Effector memory CD8-positive, alpha-beta T cell (primary cell): ENCODE measurements around the gene WDR90.
"Not testable (repeated sequence)": the region's sequence is repeated elsewhere in the genome, so short reads cannot be mapped to it uniquely, and the experiment has no call there.

ENCODE experiments used
- ATAC-seq: fragments of 150-1000 bp; cut with Tn5 transposase; replicated peaks from 2 replicates; pipeline ENCODE4 v1.10.0; 2021; ENCODE audit warnings: mild to moderate bottlenecking, moderate library complexity
- DNase-seq, 3 experiments: peaks; one replicate each; pipeline ENCODE4 v3.0.0; 2021
- H3K27ac Mint-ChIP-seq, 2 donors: one replicate each; pipeline ENCODE4 v1.8.0; 2022; ENCODE audit warnings: mild to moderate bottlenecking in 2 of 2, mixed read lengths in 2 of 2, moderate library complexity in 2 of 2
- H3K27me3 Mint-ChIP-seq, 2 donors: one replicate each; pipeline ENCODE4 v1.8.0; 2022; ENCODE audit warnings: mixed read lengths in 2 of 2
- H3K36me3 Mint-ChIP-seq: one replicate; pipeline ENCODE4 v1.8.0; 2022; ENCODE audit warnings: mild to moderate bottlenecking, moderate library complexity, mixed read lengths; ENCODE audit not compliant: insufficient read depth
- H3K4me1 Mint-ChIP-seq, 2 donors: one replicate each; pipeline ENCODE4 v1.8.0; 2022; ENCODE audit warnings: low read depth in 2 of 2, mixed read lengths in 2 of 2
- H3K4me3 Mint-ChIP-seq, 2 donors: one replicate each; pipeline ENCODE4 v1.8.0; 2022; ENCODE audit warnings: mild to moderate bottlenecking in 2 of 2, mixed read lengths in 2 of 2, moderate library complexity in 2 of 2
- H3K9me3 Mint-ChIP-seq, 2 donors: one replicate each; pipeline ENCODE4 v1.8.0; 2022; ENCODE audit warnings: mixed read lengths in 2 of 2

WDR90 gene

DNA sequence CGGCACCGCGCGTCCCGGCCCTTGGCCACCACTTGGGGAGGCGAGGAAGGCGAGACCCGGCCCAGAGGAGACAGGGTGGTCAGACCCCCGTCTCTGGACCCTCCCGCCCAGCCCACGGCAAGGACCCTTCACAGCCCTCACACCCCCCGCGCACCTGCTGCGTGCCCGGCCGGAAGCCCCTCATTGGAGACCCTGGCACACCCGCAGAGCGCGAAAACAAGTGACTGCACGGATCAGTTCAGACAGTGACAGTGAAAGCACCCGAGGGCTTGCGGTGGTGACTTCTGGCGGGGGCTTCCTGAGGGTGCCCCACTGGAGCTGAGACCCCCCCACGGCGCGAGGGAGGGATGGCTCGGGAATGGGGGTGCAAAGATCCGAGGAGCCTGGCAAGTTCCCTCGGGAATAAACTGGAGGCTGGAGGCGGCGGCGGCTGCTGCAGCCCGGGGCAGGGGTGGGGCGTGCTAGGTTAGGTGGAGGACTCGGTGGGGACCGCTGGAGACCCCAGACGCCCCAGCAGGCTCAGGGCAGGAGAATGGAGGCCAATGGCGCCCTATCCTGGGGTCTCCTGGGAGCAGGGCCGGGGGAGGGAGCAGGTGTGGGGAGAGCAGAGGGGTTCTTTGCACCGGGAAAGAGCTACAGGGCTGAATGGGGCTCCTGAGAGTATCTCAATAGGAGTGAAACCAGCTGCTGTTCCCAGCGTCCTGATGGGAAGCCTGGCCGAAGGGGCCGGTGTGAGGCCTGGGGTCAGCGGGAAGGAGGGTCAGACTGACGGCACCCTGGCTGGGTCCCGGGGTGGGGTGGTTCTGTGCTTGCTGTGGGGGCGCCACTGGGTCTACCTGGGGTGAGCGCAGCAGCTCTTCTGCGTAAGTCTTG lies 57.3 kb downstream of the WDR90 start:
- peak overlapping the region in 1 of 2 donors; percentile 27 for H3K4me3 Mint-ChIP-seq
- no peaks in the 10 kb centered on the region for H3K9me3 Mint-ChIP-seq
- peaks cover 9% of the 10 kb centered on the region for H3K36me3 Mint-ChIP-seq
- DNase-seq: no peak
- ATAC-seq: no peak
- H3K4me1 Mint-ChIP-seq: peaks cover 0 to 5% of the 10 kb centered on the region in 2 donors
- peaks cover 42 to 81% of the 10 kb centered on the region in 2 donors for H3K27me3 Mint-ChIP-seq
- no peak overlapping the region for H3K27ac Mint-ChIP-seq

DNA sequence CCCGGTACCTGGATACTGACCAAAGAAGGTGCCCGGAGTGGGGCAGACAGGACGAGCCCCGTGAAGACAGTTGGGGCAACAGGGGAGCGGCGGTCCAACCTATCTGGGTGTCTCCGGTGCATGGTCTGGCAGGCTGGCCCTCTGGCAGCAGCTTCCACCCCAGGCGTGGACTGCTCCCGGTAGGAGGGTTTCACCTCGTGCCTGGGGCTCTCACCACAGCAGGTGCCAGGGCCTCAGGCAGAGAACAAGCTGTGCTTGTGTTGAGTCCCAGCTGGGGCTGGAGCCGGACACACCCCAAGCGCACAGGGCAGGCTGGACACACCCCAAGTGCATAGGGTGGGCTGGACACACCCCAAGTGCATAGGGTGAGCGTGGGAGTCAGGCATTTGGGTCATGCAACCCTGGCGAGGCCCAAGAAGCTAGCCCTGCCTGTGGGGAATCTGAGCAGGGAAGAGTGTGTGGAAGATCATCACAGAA lies 57.9 kb downstream of the WDR90 start:
- Mint-ChIP-seq H3K27me3 (peaks cover 38 to 75% of the 10 kb centered on the region in 2 donors), H3K36me3 (peaks cover 9% of the 10 kb centered on the region), H3K27ac (no peak overlapping the region), H3K4me1 (peaks cover 0 to 5% of the 10 kb centered on the region in 2 donors), H3K9me3 (no peaks in the 10 kb centered on the region), H3K4me3 (peak overlapping the region in 1 of 2 donors; percentile 27)
- no peak for DNase-seq
- no peak for ATAC-seq

DNA sequence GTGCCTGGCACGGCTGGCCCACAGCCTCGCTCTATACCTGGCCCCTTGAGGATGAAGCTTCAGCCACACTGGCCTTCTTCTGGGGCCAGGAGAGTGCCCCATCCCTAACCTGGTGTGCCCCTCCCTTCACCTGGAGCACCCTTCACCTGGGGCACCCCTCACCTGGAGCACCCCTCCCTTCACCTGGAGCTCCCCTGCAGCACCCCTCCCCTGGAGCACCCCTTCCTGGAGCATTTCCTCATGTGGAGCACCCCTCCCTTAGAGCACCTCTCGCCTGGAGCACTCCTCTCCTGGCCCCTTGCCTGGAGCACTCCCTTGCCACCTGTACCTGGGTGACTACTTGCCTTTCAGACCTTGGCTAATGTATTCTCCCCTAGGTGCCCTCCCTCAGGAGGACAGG lies 58.9 kb downstream of the WDR90 start:
- H3K27ac Mint-ChIP-seq: no peak overlapping the region
- H3K4me1 Mint-ChIP-seq: peaks cover 0 to 9% of the 10 kb centered on the region in 2 donors
- DNase-seq (no peak), ATAC-seq (no peak)
- H3K4me3 Mint-ChIP-seq: no peak overlapping the region
- peaks cover 6% of the 10 kb centered on the region for H3K36me3 Mint-ChIP-seq
- peaks cover 29 to 65% of the 10 kb centered on the region in 2 donors for H3K27me3 Mint-ChIP-seq
- H3K9me3 Mint-ChIP-seq: no peaks in the 10 kb centered on the region

DNA sequence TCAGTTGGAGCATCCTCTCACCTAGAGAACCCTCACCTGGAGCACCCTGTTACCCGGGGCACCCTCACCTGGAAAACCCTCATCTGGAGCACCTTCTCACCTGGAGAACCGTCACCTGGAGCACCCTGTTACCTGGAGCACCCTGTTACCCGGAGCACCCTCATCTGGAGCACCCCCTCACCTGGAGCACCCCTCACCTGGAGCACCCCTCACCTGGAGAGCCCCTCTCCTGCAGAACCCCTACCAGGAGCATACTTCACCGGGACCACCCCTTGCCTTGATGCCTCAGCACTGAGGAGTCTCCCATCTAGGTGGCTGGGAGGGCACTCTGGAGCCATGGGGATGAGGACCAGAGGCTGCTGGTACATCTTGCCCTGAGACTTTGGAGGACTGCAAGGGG lies 59.8 kb downstream of the WDR90 start:
- no peak overlapping the region for H3K27ac Mint-ChIP-seq
- peaks cover 0 to 9% of the 10 kb centered on the region in 2 donors for H3K4me1 Mint-ChIP-seq
- H3K4me3 Mint-ChIP-seq: no peak overlapping the region
- ATAC-seq: no peak
- H3K27me3 Mint-ChIP-seq: peaks cover 28 to 62% of the 10 kb centered on the region in 2 donors
- DNase-seq: no peak
- no peaks in the 10 kb centered on the region for H3K9me3 Mint-ChIP-seq
- H3K36me3 Mint-ChIP-seq: peaks cover 6% of the 10 kb centered on the region

DNA sequence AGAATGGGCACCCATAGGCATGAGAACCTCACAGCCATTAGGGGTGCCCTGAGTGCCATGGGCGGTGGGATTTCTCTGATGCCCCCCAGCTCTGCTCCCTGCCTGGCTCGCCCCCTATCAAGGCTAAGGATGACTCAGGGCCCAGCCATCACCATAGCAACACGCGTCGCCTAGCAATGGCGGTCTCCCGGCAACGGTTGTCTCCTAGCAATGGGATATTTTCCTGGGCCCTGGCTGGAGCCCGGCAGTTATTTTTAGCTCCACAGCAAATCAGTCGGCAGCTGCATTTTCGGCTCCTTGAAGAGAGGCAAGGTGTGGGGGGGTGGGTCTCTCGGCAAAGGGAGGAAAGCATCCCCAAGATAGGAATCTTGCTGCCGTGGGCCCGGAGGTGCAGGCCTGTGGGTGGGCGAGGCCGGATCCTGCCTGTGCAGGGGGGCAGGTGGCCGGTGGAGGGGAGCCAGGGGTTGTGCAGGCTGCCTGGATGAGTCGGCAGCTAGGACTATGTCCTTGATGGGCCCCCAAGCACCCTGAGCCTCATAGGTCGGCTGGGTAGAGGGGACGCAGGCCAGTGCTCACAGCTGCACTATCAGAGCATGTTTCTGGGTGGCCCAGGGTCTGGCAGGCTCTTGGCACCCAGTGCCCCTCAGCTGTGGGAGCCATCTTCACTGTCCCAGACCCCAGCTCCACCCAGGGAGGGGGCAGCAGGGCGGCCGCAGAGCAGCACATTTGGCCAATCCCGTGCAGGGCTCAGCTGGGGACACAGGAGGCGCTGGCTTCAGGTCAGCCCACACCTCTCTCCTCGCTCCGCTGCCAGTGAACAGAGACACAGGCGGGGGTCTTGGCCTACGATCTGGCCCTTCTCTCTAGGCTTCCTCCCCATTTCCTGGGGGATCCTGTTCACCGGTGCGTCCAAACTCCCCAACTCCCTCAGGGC lies 60.7 kb downstream of the WDR90 start:
- peaks cover 2% of the 10 kb centered on the region for H3K36me3 Mint-ChIP-seq
- ATAC-seq (no peak), DNase-seq (no peak)
- no peak overlapping the region for H3K4me3 Mint-ChIP-seq
- peaks cover 0 to 9% of the 10 kb centered on the region in 2 donors for H3K4me1 Mint-ChIP-seq
- H3K9me3 Mint-ChIP-seq: no peaks in the 10 kb centered on the region
- no peak overlapping the region for H3K27ac Mint-ChIP-seq
- peaks cover 28 to 54% of the 10 kb centered on the region in 2 donors for H3K27me3 Mint-ChIP-seq

DNA sequence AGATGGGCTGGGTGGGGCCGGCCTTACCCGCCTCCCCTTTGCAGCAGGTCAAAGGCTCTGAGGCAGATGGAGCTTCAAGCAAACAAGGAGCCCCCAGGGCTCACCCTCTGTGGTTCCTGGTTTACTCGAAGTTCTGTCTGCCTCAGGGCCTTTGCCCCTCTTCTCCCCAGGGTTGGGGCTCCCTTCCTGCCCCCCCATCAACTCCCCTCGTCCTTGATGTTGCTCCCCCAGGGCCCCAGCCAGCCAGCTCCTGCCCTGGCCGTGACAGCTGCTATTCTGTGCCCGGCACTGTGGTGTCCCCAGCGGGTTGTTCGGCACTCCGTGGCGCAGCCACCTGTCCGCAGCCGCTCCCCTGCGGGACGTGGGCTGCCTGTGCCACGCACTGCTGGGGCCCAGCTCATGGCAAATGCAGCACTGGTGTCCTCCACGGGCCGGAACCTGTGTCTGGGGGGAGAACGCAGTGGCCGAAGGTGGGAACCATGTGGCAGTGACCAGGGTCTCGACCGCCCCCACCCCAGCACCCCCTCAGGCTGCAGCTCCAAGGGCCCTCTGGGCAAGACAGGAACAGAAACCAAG lies 61.4 kb downstream of the WDR90 start:
- H3K9me3 Mint-ChIP-seq: no peaks in the 10 kb centered on the region
- ATAC-seq: no peak
- H3K4me3 Mint-ChIP-seq: no peak overlapping the region
- peaks cover 28 to 54% of the 10 kb centered on the region in 2 donors for H3K27me3 Mint-ChIP-seq
- no peak overlapping the region for H3K27ac Mint-ChIP-seq
- peaks cover 2% of the 10 kb centered on the region for H3K36me3 Mint-ChIP-seq
- DNase-seq: no peak
- H3K4me1 Mint-ChIP-seq: peaks cover 0 to 9% of the 10 kb centered on the region in 2 donors

DNA sequence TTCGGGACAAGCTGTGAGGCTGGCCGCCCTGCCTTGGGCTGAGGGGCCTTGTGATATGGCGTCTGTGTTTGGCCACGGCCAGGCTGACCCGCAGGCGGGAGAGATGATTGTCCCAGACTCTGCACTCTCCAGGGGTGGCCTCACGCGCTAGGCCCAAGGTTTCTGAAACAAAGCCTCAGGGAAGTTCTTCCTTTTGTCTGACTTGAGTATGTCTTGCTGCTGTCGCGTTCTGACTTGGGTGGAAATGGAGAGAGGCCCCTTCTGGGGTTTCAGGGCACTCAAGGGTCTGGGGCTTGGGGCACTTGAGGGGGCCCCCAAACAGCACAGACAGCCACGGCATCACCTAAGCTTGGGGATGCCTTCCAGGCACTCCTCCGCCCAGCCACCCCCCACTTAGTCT lies 61.9 kb downstream of the WDR90 start:
- no peaks in the 10 kb centered on the region for H3K9me3 Mint-ChIP-seq
- H3K36me3 Mint-ChIP-seq: peaks cover 2% of the 10 kb centered on the region
- peaks cover 28 to 55% of the 10 kb centered on the region in 2 donors for H3K27me3 Mint-ChIP-seq
- H3K4me1 Mint-ChIP-seq: peaks cover 0 to 9% of the 10 kb centered on the region in 2 donors
- ATAC-seq (no peak), DNase-seq (no peak)
- no peak overlapping the region for H3K27ac Mint-ChIP-seq
- no peak overlapping the region for H3K4me3 Mint-ChIP-seq

DNA sequence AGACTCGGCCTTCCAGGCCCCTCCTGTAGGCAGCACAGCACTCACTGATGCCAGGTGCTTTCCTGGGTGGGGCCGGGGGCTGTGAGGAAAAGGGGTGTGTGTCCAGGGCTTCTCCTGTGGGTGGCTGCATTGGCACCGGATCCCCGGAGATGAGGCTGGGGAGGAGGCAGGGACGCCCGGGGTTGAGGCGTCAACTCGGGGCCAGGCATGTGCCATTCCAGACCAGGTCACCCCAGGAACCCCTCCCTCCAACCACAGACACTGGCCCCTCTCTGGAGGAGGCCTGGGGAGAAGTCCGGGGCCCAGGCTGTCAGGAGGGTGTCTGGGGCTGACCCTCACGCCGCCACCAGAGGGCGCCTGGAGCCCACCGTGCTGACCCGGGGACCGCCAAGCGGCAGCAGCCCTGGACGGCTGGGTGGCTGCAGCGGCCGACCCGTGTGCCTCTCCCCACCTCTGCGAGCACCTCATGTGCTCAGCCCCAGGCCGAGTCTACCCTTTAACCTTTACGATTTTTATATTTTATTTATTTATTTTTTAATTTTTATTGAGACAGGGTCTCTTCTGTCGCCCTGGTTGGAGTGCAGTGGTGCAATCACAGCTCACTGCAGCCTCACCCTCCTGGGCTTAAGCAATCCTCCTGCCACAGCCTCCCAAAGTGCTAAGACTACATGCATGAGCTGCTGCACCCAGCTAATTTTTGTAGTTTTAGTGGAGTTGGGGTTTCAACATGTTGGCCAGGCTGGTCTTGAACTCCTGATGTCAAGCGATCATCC lies 62.6 kb downstream of the WDR90 start:
- H3K36me3 Mint-ChIP-seq: peaks cover 2% of the 10 kb centered on the region
- H3K4me3 Mint-ChIP-seq: no peak overlapping the region
- DNase-seq (peak; percentile 79 to 84 (median 81)), ATAC-seq (peak; percentile 66)
- H3K27ac Mint-ChIP-seq: no peak overlapping the region
- peaks cover 23 to 55% of the 10 kb centered on the region in 2 donors for H3K27me3 Mint-ChIP-seq
- H3K9me3 Mint-ChIP-seq: no peaks in the 10 kb centered on the region
- peaks cover 4 to 7% of the 10 kb centered on the region in 2 donors for H3K4me1 Mint-ChIP-seq

DNA sequence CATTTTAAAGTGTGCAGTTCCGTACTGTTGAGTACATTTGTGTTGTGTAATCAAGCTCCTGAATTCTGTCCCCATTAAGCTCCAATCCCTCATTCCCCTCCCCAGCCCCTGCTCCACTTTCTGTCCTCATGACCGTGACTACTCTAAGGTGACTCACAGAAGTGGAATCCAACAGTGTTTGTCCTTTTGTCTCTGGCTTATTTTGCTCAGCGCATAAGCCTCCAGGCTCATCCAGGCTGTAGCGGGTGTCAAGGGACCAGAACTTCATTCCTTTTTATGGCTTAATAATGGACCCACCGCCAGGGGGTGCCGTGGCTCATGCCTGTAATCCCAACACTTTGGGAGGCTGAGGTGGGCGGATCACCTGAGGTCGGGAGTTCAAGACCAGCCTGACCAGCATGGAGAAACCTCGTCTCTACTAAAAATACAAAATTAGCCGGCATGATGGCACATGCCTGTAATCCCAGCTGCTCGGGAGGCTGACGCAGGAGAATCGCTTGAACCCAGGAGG lies 63.6 kb downstream of the WDR90 start:
- H3K36me3 Mint-ChIP-seq, ATAC-seq, H3K4me3 Mint-ChIP-seq, H3K27ac Mint-ChIP-seq, H3K9me3 Mint-ChIP-seq, H3K4me1 Mint-ChIP-seq, DNase-seq: not testable (repeated sequence)
- peaks cover 19 to 45% of the 10 kb centered on the region in 2 donors for H3K27me3 Mint-ChIP-seq

DNA sequence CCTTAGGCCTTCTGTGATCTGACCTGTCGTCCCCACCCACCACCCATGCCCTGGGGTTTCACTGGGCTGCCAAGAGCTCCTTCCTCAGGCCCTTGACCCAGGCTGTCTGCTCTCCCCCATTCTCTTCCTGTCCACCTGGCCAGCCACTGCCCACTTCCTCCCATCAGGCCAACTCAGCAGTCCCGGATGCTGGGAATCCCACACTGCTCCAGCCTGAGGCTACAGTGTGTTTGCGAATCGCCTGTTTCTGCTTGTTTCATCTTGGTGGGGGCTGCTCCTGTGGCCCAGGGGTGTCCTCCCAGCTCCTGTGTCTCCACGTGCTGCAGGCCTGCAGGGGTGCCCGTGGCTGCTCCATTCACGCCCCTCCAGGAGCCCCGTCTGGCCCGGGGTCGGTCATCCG lies 64.9 kb downstream of the WDR90 start:
- DNase-seq: no peak
- no peak overlapping the region for H3K27ac Mint-ChIP-seq
- H3K9me3 Mint-ChIP-seq: no peaks in the 10 kb centered on the region
- H3K4me3 Mint-ChIP-seq: peak overlapping the region in 1 of 2 donors; percentile 3
- H3K36me3 Mint-ChIP-seq: peaks cover 2% of the 10 kb centered on the region
- peaks cover 6 to 8% of the 10 kb centered on the region in 2 donors for H3K4me1 Mint-ChIP-seq
- peaks cover 7 to 32% of the 10 kb centered on the region in 2 donors for H3K27me3 Mint-ChIP-seq
- no peak for ATAC-seq

DNA sequence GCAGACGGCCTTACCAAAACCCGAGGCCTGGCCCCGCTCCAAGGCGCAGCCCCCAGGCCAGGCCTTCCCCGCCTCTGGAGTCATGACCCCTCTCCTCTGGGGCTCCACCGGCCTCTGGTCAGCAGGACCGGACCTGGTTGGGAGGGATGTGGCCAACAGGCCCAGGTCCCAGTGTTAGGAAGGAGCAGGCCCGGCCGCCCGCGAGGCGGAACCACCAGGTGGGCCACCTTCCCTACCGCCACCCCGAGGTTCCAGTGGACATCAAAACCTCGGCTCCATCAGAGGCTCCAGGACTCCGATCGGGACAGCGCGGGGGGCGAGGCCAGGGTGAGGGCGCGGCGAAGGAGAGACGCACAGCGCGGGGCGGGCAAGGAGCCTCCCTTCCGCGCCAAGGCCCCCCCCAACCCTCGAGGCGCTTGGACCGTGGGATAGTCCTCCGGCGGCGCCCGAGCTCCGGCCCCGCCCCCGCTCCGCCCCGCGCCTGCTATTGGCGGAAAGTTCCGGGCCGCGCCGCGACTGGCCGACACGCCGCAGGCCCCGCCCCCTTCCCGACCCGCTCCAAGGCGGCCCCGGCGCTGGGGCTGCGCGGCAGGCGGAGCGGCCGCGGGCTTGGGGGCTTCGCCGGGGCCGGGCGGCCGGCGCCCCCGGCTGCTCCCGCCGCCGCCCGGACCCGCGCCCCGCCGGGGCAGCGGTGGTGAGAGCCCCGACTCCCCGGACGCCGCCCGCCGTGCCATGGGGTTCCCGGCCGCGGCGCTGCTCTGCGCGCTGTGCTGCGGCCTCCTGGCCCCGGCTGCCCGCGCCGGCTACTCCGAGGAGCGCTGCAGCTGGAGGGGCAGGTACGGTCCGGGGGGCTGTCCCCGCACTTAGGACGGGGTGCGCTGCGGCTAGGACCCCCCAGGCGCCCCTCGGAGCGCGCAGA lies 65.7 kb downstream of the WDR90 start, which contains the start of gene METRN:
Gene METRN, plus strand, starts transcription at position 561 of the 919 bp plus-strand sequence. Its CDS starts 172 bp downstream, at position 733.
- Mint-ChIP-seq H3K4me1 (peaks cover 10 to 11% of the 10 kb centered on the region in 2 donors), H3K36me3 (peaks cover 2% of the 10 kb centered on the region), H3K27ac (no peak within 1 kb of the TSS), H3K9me3 (no peaks in the 10 kb centered on the region), H3K27me3 (peaks cover 0 to 24% of the 10 kb centered on the region in 2 donors), H3K4me3 (peak within 1 kb of the TSS; percentile 56 to 65)
- ATAC-seq (peak; percentile 89), DNase-seq (peak; percentile 86 to 89 (median 88))
